HG02610 (cell line): Measurements from ENCODE around the gene CCNL1.
"Not testable (repeated sequence)": the region's sequence is repeated elsewhere in the genome, so short reads cannot be mapped to it uniquely, and the experiment has no call there.

Experiments used
- ATAC-seq: cut with Tn5 transposase; IDR thresholded peaks from one replicate; pipeline ENCODE4 v1.9.1; 2021; ENCODE audit warnings: mild to moderate bottlenecking, moderate library complexity; ENCODE audit not compliant: unreplicated experiment

Gene CCNL1

GRCh38 chr3:157104928-157105652 lies 54.9 kb downstream of the CCNL1 start:
- peak; percentile 51 for ATAC-seq

GRCh38 chr3:157104521-157104920 lies 55.4 kb downstream of the CCNL1 start:
- no peak for ATAC-seq

DNA sequence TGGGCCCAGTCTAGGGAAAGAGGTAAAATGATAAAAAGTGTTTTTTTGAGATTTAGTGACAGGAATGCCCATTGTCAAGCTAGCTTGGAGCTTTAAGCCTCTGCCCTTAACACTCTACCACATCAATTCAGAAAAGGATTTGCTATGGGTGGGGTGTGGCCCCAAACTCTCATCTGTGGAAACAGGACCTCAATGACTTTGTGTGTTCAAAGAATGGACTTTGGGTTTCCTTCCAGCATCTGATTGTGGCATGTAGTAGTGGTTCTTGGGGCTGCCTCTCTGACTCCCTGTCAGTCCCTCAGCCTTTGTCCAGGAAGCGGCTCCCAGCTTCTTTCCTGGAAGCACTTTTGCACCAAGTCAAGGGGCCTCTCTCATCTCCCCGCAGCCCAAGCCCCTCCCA lies 56.1 kb downstream of the CCNL1 start:
- ATAC-seq = no peak

DNA sequence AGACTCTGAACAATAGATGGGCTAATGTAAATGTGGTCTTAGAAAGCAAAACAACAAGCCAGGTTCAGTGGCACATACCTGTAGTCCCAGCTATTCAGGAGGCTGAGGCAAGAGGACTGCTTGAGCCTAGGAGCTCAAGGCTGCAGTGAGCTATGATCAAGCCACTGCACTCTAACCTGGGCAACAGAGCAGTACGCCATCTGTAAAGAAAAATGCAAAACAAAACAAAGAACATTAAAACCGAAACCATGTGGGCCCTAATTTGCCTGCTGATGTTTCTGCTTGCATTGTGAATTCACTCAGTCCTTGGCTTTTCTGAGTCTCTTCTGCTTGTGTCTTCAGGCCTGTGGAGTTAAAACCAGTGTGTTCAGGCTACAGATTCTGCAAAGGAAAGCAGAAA lies 56.7 kb downstream of the CCNL1 start:
- ATAC-seq = peak; percentile 88

DNA sequence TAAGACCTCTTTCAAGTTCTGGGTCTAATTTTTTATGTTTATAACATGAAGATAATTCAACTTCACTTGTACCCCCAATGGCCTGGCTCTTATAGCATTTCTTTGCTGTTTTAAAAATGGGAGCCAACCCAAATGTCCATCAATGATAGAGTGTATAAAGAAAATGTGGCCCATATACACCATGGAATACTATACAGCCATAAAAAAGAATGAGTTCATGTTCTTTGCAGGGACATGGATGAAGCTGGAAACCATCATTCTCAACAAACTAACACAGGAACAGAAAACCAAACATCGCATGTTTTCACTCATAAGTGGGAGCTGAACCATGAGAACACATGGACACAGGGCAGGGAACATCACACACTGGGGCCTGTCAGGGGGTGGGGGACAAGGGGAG lies 57.4 kb downstream of the CCNL1 start:
- ATAC-seq = not testable (repeated sequence)

GRCh38 chr3:157102098-157102497 lies 57.8 kb downstream of the CCNL1 start:
- ATAC-seq = no peak

DNA sequence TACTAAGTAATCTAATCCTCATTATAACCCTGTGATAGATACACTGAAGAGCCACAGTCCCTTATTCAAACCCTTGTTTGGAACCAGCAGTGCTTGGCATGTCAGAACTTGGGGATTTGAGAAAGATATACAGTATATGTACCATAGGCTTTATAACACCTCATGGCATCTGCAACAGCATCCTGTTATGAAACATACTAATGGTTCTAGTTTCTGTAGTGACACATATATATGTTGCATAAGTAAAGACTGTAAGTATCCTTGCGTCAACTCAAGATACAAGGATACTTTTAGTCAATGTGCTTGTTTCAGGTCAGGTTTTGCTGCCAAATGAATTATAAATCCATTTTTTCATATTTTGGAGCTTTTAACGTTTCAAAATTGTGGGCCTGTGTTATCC lies 58.5 kb downstream of the CCNL1 start:
- ATAC-seq = no peak

DNA sequence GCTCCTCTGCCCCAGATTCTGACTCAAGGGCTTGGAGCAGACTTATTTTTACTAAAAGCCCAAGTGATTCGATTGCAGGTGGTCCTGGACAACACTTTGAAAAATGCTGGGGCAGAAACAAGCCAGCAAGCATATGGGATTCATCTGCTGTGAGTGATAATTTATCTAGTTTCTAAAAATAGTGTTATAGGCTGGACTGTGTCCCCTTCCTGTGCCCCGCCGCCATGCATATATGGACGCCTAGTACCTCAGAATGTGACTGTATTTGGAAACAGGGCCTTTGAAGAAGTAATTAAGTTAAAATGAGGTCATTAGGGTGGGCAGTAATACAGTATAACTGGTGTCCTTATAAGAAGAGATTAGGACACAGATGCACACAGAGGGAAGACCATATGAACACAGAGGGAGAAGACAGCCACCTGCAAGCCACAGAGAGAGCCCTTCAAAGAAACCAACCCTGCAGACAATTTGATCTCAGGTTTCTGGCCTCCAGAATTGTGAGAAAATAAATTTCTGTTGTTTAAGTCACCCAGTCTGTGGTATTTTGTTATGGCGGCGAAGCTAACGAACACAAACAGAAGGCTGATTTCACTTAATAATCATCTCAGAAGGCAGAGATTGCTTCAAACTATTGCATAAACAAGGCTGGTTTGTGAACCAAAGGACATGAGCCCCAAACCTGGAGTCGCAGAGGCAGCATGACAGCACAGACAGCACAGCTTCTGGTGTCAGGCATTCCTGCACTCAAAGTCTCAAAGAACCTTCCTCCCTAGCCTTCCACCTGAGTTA lies 59.1 kb downstream of the CCNL1 start:
- no peak for ATAC-seq

- ATAC-seq = no peak
These were observed 59.9 kb downstream of the CCNL1 start for GRCh38 chr3:157100096-157100477.

GRCh38 chr3:157099326-157100095 lies 60.4 kb downstream of the CCNL1 start:
- no peak for ATAC-seq

DNA sequence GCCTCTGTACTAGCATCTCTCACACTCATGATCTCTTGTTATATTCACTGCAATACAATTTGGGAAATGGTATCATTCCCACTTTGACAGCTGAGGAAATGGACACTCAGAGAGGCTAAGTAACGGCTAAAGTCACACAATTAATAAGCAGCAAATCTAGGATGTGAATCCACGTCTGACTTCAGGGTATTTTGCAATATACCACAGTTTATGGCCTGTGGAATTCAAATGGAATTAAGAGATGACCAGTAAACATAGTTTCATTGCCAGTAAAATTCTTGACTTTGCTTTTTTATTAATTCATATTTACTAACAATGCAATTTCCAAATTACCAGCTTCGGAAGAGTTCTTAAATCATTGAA lies 61.1 kb downstream of the CCNL1 start:
- ATAC-seq = no peak

- peak; percentile 45 for ATAC-seq
These were observed 61.7 kb downstream of the CCNL1 start for GRCh38 chr3:157098121-157098822.
